H1 (cell line): ENCODE data around the gene ANKS1B. TPM values are rescaled to one million over a fixed set of nuclear protein-coding genes. Genes with fewer than 3 reads are reported as not detected.

ENCODE experiments used
- CTCF ChIA-PET: fragments of 300-600 bp; sonication (Branson Sonifier 250); formaldehyde crosslinking; loops from one replicate; lab custom pipeline; 2021; ENCODE audit not compliant: partially characterized antibody; lab: Charles Lee
- POLR2A ChIA-PET: fragments of 300-600 bp; sonication (Branson Sonifier 250); formaldehyde crosslinking; loops from one replicate; lab custom pipeline; 2021; ENCODE audit warnings: inconsistent platforms; ENCODE audit not compliant: partially characterized antibody; lab: Charles Lee
- DNase-seq, 2 experiments: peaks; one replicate each; pipeline versions ENCODE4 v3.0.0 to v3.0.0-alpha.2; 2010 to 2022; ENCODE audit warnings: low spot score in 2 of 2, low read depth in 1 of 2, mixed read lengths in 1 of 2
- FAIRE-seq: peaks from 2 replicates; lab custom pipeline; 2011; peaks lifted over from hg19 to GRCh38; lab: Jason Lieb, UNC
- H2AFZ ChIP-seq: 2 replicates; pipeline ENCODE4 v1.8.1; 2012; ENCODE audit warnings: low read length, inconsistent platforms
- H2AK5ac ChIP-seq: 2 replicates; pipeline ENCODE4 v1.6.1; 2013; ENCODE audit warnings: low read depth, low read length
- H2BK120ac ChIP-seq: replicated peaks from 2 replicates; pipeline ENCODE3; 2013; ENCODE audit warnings: low read depth, low read length, inconsistent platforms
- H2BK12ac ChIP-seq: 2 replicates; pipeline ENCODE4 v1.6.1; 2013; ENCODE audit warnings: low read depth, low read length
- H2BK15ac ChIP-seq: 2 replicates; pipeline ENCODE4 v1.6.1; 2013; ENCODE audit warnings: low read length
- H2BK20ac ChIP-seq: 2 replicates; pipeline ENCODE4 v1.6.1; 2013; ENCODE audit warnings: low read length
- H2BK5ac ChIP-seq: 2 replicates; pipeline ENCODE4 v1.6.1; 2013; ENCODE audit warnings: low read depth, low read length
- H3K14ac ChIP-seq: 2 replicates; pipeline ENCODE4 v1.6.1; 2013; ENCODE audit warnings: inconsistent platforms; ENCODE audit not compliant: insufficient read length
- H3K18ac ChIP-seq: 2 replicates; pipeline ENCODE4 v1.6.1; 2013; ENCODE audit warnings: low read length; ENCODE audit errors: extremely low read depth
- H3K23ac ChIP-seq: 2 replicates; pipeline ENCODE4 v1.6.1; 2013; ENCODE audit warnings: inconsistent platforms; ENCODE audit not compliant: insufficient read length
- H3K23me2 ChIP-seq: 2 replicates; pipeline ENCODE4 v1.6.1; 2013; ENCODE audit warnings: low read depth, low read length
- H3K27ac ChIP-seq: 2 replicates; pipeline ENCODE4 v1.6.1; 2011; ENCODE audit warnings: low read depth, low read length, inconsistent platforms
- H3K27me3 ChIP-seq, 4 experiments: replicated peaks in 1 of 4; 1 replicate in 1 of 4; 2 replicates in 3 of 4; pipeline versions ENCODE4 v1.6.1 to v1.8.1; 2011 to 2013; ENCODE audit warnings: low read length in 3 of 4, mild to moderate bottlenecking in 3 of 4, inconsistent platforms in 2 of 4, mixed read lengths in 2 of 4, moderate library complexity in 1 of 4; ENCODE audit not compliant: control insufficient read depth in 3 of 4, insufficient read depth in 3 of 4; ENCODE audit errors: extremely low read depth in 1 of 4
- H3K36me3 ChIP-seq, 4 experiments: 2 replicates each; pipeline versions ENCODE4 v1.6.1 to v1.8.1; 2011 to 2013; ENCODE audit warnings: mild to moderate bottlenecking in 4 of 4, low read length in 3 of 4, moderate library complexity in 2 of 4, control low read depth in 1 of 4, inconsistent platforms in 1 of 4; ENCODE audit not compliant: insufficient read depth in 4 of 4, control insufficient read depth in 2 of 4
- H3K4ac ChIP-seq: replicated peaks from 2 replicates; pipeline ENCODE3; 2013; ENCODE audit warnings: low read length, low read depth, mixed read lengths, inconsistent platforms; ENCODE audit not compliant: insufficient read length
- H3K4me1 ChIP-seq, 4 experiments: replicated peaks in 1 of 4; 1 replicate in 1 of 4; 2 replicates in 3 of 4; pipeline versions ENCODE4 v1.6.1 to v1.8.1; 2011 to 2013; ENCODE audit warnings: low read length in 3 of 4, inconsistent platforms in 2 of 4, mixed read lengths in 1 of 4; ENCODE audit not compliant: insufficient read depth in 4 of 4, control insufficient read depth in 3 of 4
- H3K4me2 ChIP-seq, 2 experiments: 2 replicates each; pipeline versions ENCODE4 v1.6.1 to v1.8.1; 2011 to 2013; ENCODE audit warnings: low read depth in 2 of 2, low read length in 2 of 2, control low read depth in 1 of 2, inconsistent platforms in 1 of 2, mild to moderate bottlenecking in 1 of 2; ENCODE audit not compliant: insufficient read depth in 1 of 2
- H3K4me3 ChIP-seq, 4 experiments: fragments of 200-600, 300-600 bp in 1 of 4; sonication (generic), shearing (Covaris generic), sonication (Bioruptor Twin) in 1 of 4; 2 replicates each; pipeline versions ENCODE4 v1.5.1 to v1.8.1; 2011 to 2016; ENCODE audit warnings: low read length in 4 of 4, low read depth in 3 of 4, control low read depth in 2 of 4, inconsistent platforms in 2 of 4, mild to moderate bottlenecking in 2 of 4, mixed read lengths in 1 of 4, moderate library complexity in 1 of 4; ENCODE audit not compliant: insufficient read depth in 2 of 4; ENCODE audit errors: extremely low read depth in 1 of 4
- H3K56ac ChIP-seq: replicated peaks from 2 replicates; pipeline ENCODE3; 2013; ENCODE audit warnings: low read depth, mild to moderate bottlenecking, mixed read lengths, low read length, inconsistent platforms; ENCODE audit not compliant: insufficient read length
- H3K79me1 ChIP-seq: 2 replicates; pipeline ENCODE4 v1.6.1; 2013; ENCODE audit warnings: low read depth, low read length, control low read depth
- H3K79me2 ChIP-seq, 2 experiments: 2 replicates each; pipeline versions ENCODE4 v1.6.1 to v1.8.1; 2012 to 2013; ENCODE audit warnings: low read length in 2 of 2, mild to moderate bottlenecking in 2 of 2, inconsistent platforms in 1 of 2; ENCODE audit not compliant: insufficient read depth in 2 of 2, control insufficient read depth in 1 of 2
- H3K9ac ChIP-seq, 4 experiments: replicated peaks in 1 of 4; 1 replicate in 1 of 4; 2 replicates in 3 of 4; pipeline versions ENCODE4 v1.6.1 to v1.8.1; 2011 to 2013; ENCODE audit warnings: low read depth in 3 of 4, low read length in 3 of 4, control low read depth in 2 of 4, mild to moderate bottlenecking in 2 of 4, moderate library complexity in 2 of 4, inconsistent platforms in 1 of 4; ENCODE audit errors: extremely low read depth in 1 of 4
- H3K9me3 ChIP-seq, 2 experiments: 2 replicates each; pipeline versions ENCODE4 v1.6.1 to v1.8.1; 2012 to 2013; ENCODE audit warnings: mild to moderate bottlenecking in 2 of 2, moderate library complexity in 2 of 2, control low read depth in 1 of 2, inconsistent platforms in 1 of 2, low read depth in 1 of 2, low read length in 1 of 2, mixed read lengths in 1 of 2; ENCODE audit not compliant: insufficient read depth in 2 of 2
- H4K20me1 ChIP-seq, 2 experiments: replicated peaks in 1 of 2; 2 replicates each; pipeline versions ENCODE3 to v1.8.1; 2011 to 2013; ENCODE audit warnings: inconsistent platforms in 2 of 2, low read length in 2 of 2, mild to moderate bottlenecking in 1 of 2; ENCODE audit not compliant: insufficient read depth in 2 of 2, control insufficient read depth in 1 of 2
- H4K5ac ChIP-seq: 2 replicates; pipeline ENCODE4 v1.6.1; 2013; ENCODE audit warnings: low read length, low read depth, mixed read lengths, inconsistent platforms; ENCODE audit not compliant: insufficient read length
- H4K8ac ChIP-seq: 2 replicates; pipeline ENCODE4 v1.8.0; 2013; ENCODE audit warnings: mild to moderate bottlenecking, moderate library complexity, low read length, inconsistent platforms; ENCODE audit not compliant: insufficient read depth; ENCODE audit errors: extremely low read depth
- H4K91ac ChIP-seq: replicated peaks from 2 replicates; pipeline ENCODE3; 2013; ENCODE audit warnings: low read length, mixed read lengths, inconsistent platforms; ENCODE audit not compliant: insufficient read length
- CHD2 ChIP-seq: IDR thresholded peaks from 2 replicates; pipeline ENCODE4 v1.6.1; 2012; ENCODE audit warnings: low read length, improper control_type of control experiment
- CREB1 ChIP-seq: IDR thresholded peaks from 2 replicates; pipeline ENCODE4 v1.6.1; 2012; ENCODE audit warnings: inconsistent platforms
- CTCF ChIP-seq, 3 experiments: IDR thresholded peaks; 1 replicate in 2 of 3; 2 replicates in 1 of 3; pipeline versions ENCODE4 v1.5.1 to v1.6.1; 2011; ENCODE audit warnings: low read length in 3 of 3, mild to moderate bottlenecking in 3 of 3, inconsistent platforms in 2 of 3, low read depth in 1 of 3, moderate library complexity in 1 of 3; ENCODE audit not compliant: insufficient read depth in 1 of 3; ENCODE audit errors: control extremely low read depth in 1 of 3
- KDM4A ChIP-seq: IDR thresholded peaks from one replicate; pipeline ENCODE4 v1.7.1; 2012; ENCODE audit warnings: low read depth, mild to moderate bottlenecking, moderate library complexity, low read length, inconsistent platforms; ENCODE audit not compliant: severe bottlenecking
- PHF8 ChIP-seq: fragments of 200-600 bp; sonication (generic); conservative IDR thresholded peaks from 2 replicates; pipeline ENCODE4 v1.7.1; 2012; ENCODE audit warnings: low read depth, mild to moderate bottlenecking, inconsistent platforms, low read length, moderate library complexity
- RAD21 ChIP-seq, 2 experiments: IDR thresholded peaks in 1 of 2; conservative IDR thresholded peaks in 1 of 2; 2 replicates each; pipeline ENCODE4 v1.6.1; 2011; ENCODE audit warnings: low read depth in 2 of 2, low read length in 2 of 2, improper control_type of control experiment in 1 of 2, inconsistent platforms in 1 of 2, mild to moderate bottlenecking in 1 of 2, moderate library complexity in 1 of 2
- RBBP5 ChIP-seq: IDR thresholded peaks from 2 replicates; pipeline ENCODE4 v1.7.1; 2012; ENCODE audit warnings: low read depth, mild to moderate bottlenecking, inconsistent platforms, low read length, moderate library complexity, borderline replicate concordance
- RFX5 ChIP-seq: IDR thresholded peaks from 2 replicates; pipeline ENCODE4 v1.6.1; 2011; ENCODE audit warnings: low read depth, low read length, improper control_type of control experiment, borderline replicate concordance
- RXRA ChIP-seq: IDR thresholded peaks from 2 replicates; pipeline ENCODE4 v1.6.1; 2011; ENCODE audit warnings: low read depth, mild to moderate bottlenecking, low read length, moderate library complexity; ENCODE audit not compliant: insufficient read depth
- SIX5 ChIP-seq: IDR thresholded peaks from 2 replicates; pipeline ENCODE4 v1.6.1; 2011; ENCODE audit warnings: mild to moderate bottlenecking, low read depth, low read length
- SP1 ChIP-seq: IDR thresholded peaks from 2 replicates; pipeline ENCODE4 v1.6.1; 2011; ENCODE audit warnings: low read depth, low read length
- SRF ChIP-seq: IDR thresholded peaks from 2 replicates; pipeline ENCODE4 v1.6.1; 2011; ENCODE audit warnings: mild to moderate bottlenecking, low read depth, low read length, moderate library complexity
- TEAD4 ChIP-seq: IDR thresholded peaks from 2 replicates; pipeline ENCODE4 v1.6.1; 2012; ENCODE audit warnings: low read depth, low read length, inconsistent platforms, mixed read lengths
- WGBS, 2 experiments: shearing (Covaris generic) in 1 of 2; methylation state at CpG; one replicate each; pipeline versions ENCODE4 v1.1.6 to v1.1.7; 2013 to 2015; ENCODE audit warnings: low lambda C conversion rate in 2 of 2, mixed read lengths in 2 of 2, inconsistent platforms in 1 of 2, low coverage in 1 of 2, missing lambda C conversion rate in 1 of 2; ENCODE audit not compliant: insufficient replicate concordance in 2 of 2, insufficient coverage in 1 of 2, insufficient read length in 1 of 2; ENCODE audit errors: extremely low coverage in 1 of 2, missing lambda C conversion rate in 1 of 2; 5-methylcytosine and 5-hydroxymethylcytosine counted together
- polyA plus RNA-seq, 7 experiments: library from polyadenylated mRNA; depleted of rRNA in 3 of 7; stranded (reverse) in 5 of 7; unstranded in 2 of 7; fragments of >200 nt in 5 of 7; fragments of 200-250 nt in 2 of 7; gene quantifications; 1 replicate in 5 of 7; 2 replicates in 1 of 7; 4 replicates in 1 of 7; pipeline versions ENCODE4 v1.2.1 to v1.2.3, GENCODE V29; 2011 to 2013; ENCODE audit warnings: missing spikeins in 2 of 7, mixed read lengths in 2 of 7
- total RNA-seq: library from RNA; stranded (reverse); fragmentation: NEBNext Ultra II Directional; extraction: Animal tissue kit (Norgen Biotek cat#: 25700); gene quantifications from 2 replicates; pipeline ENCODE4 v1.2.1, GENCODE V29; 2021

Gene ANKS1B
- total and polyA plus RNA-seq, 2 of the 8 experiments (the other 6 are each of a cell fraction or from before 2014, with no cell fraction given) = 2.7 to 6.1 TPM

DNA sequence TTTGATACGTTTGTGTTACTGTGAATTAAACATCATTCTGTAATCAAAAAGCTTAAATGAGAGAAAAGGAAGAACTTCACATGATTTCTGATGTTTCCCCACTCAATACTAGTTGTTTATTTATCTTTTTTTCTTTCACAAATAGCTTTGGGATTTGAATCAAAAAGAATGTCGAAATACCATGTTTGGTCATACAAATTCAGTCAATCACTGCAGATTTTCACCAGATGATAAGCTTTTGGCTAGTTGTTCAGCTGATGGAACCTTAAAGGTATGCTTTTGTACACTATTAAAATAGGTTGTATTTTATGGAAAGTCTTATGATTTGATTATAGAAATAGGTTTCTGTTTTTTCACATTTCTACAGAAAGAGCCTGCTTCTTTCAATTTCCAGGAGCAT, 1298.1 kb downstream of the ANKS1B start:
- no peak overlapping the region for H2AK5ac ChIP-seq
- no peaks in the 10 kb centered on the region for H3K23me2 ChIP-seq
- no peak overlapping the region for H2BK20ac ChIP-seq
- no peak overlapping the region for H4K5ac ChIP-seq
- H3K9me3 ChIP-seq = no peaks in the 10 kb centered on the region
- H3K4ac ChIP-seq = no peak overlapping the region
- H2BK15ac ChIP-seq = no peak overlapping the region
- no peaks in the 10 kb centered on the region for H3K79me1 ChIP-seq
- peak; percentile 42 for FAIRE-seq
- no peak for DNase-seq
- ChIA-PET CTCF (no interaction called here), POLR2A (no interaction called here)
- H2AFZ ChIP-seq = no peak overlapping the region
- no peak overlapping the region for H3K56ac ChIP-seq
- no peak overlapping the region for H2BK12ac ChIP-seq
- no peak overlapping the region for H3K23ac ChIP-seq
- H2BK5ac ChIP-seq = no peak overlapping the region
- no peak overlapping the region for H2BK120ac ChIP-seq
- no peak overlapping the region for H3K9ac ChIP-seq
- no peak overlapping the region for H4K91ac ChIP-seq
- no peak overlapping the region for H4K8ac ChIP-seq
- no peak overlapping the region for H3K18ac ChIP-seq
- no peaks in the 10 kb centered on the region for H3K27me3 ChIP-seq
- H3K27ac ChIP-seq = no peak overlapping the region
- H3K14ac ChIP-seq = no peak overlapping the region
- no peaks in the 10 kb centered on the region for H4K20me1 ChIP-seq
- no peak overlapping the region for H3K4me2 ChIP-seq
- H3K4me1 ChIP-seq = no peaks in the 10 kb centered on the region
- H3K36me3 ChIP-seq = peaks cover 4 to 15% (median 9%) of the 10 kb centered on the region in 4 experiments; a peak in 4 of 8 replicates
- 82% methylated on average over 2 of the region's 2 CpGs; no CpG with 5 or more reads in 1 of the 2 experiments for WGBS, 2 experiments
- H3K4me3 ChIP-seq = no peak overlapping the region
- H3K79me2 ChIP-seq = no peaks in the 10 kb centered on the region
- TF ChIP-seq CTCF (IDR thresholded peaks at IDR 0.05; ENCODE audit: control extremely low read depth in 1 of 3, insufficient read depth in 1 of 3, low read depth in 1 of 3, low read length in 3 of 3) (no peak), PHF8 (no peak), KDM4A (no peak), CREB1 (no peak), RBBP5 (no peak), CHD2 (no peak), RAD21 (IDR thresholded peaks at IDR 0.05 in 1 of 2, conservative IDR thresholded peaks at IDR 0.05 in 1 of 2; ENCODE audit: low read depth in 2 of 2, low read length in 2 of 2) (no peak), TEAD4 (no peak), RXRA (no peak), SP1 (no peak), RFX5 (no peak), SRF (no peak), SIX5 (no peak)
